Activated CD8-positive, alpha-beta memory T cell treated with anti-CD3 and anti-CD28 coated beads, Interleukin-2, amount 10 ng/mL, durations not matched to agents 7 days and 5 days (primary cell): ENCODE data around the gene NR4A1. TPM values are rescaled to one million over a fixed set of nuclear protein-coding genes. Genes with fewer than 3 reads are reported as not detected.
A peak's percentile ranks its signal among the peaks of the same experiment; 100 is the strongest.

Experiments used
- ATAC-seq: fragments of 150-1000 bp; cut with Tn5 transposase; one replicate; pipeline ENCODE4 v1.10.0; 2021; ENCODE audit warnings: moderate library complexity
- CTCF ChIA-PET: fragments of 350-600 bp; sonication (Branson Sonifier 250); formaldehyde crosslinking; loops from one replicate; lab custom pipeline; 2021; ENCODE audit warnings: antibody characterized with exemption; lab: Charles Lee
- DNase-seq: peaks from one replicate; pipeline ENCODE4 v3.0.0-alpha.2; 2020
- H3K27ac Mint-ChIP-seq: one replicate; pipeline ENCODE4 v1.8.0; 2021; ENCODE audit warnings: mild to moderate bottlenecking, mixed read lengths
- H3K27me3 Mint-ChIP-seq: one replicate; pipeline ENCODE4 v1.8.0; 2021; ENCODE audit warnings: mixed read lengths
- H3K36me3 Mint-ChIP-seq: one replicate; pipeline ENCODE4 v1.8.0; 2021; ENCODE audit warnings: mild to moderate bottlenecking, mixed read lengths
- H3K4me1 Mint-ChIP-seq: one replicate; pipeline ENCODE4 v1.8.0; 2021; ENCODE audit warnings: mixed read lengths
- H3K4me3 Mint-ChIP-seq: one replicate; pipeline ENCODE4 v1.8.0; 2021; ENCODE audit warnings: mild to moderate bottlenecking, moderate library complexity, mixed read lengths
- H3K9me3 Mint-ChIP-seq: one replicate; pipeline ENCODE4 v1.8.0; 2022; ENCODE audit warnings: low read depth, mixed read lengths
- total RNA-seq, 2 experiments: library from RNA; stranded (reverse); gene quantifications; one replicate each; pipeline ENCODE4 v1.2.3, GENCODE V29; 2021

NR4A1 gene
- total RNA-seq, 2 experiments from 2014 or later: 8.4 to 41.8 TPM

DNA sequence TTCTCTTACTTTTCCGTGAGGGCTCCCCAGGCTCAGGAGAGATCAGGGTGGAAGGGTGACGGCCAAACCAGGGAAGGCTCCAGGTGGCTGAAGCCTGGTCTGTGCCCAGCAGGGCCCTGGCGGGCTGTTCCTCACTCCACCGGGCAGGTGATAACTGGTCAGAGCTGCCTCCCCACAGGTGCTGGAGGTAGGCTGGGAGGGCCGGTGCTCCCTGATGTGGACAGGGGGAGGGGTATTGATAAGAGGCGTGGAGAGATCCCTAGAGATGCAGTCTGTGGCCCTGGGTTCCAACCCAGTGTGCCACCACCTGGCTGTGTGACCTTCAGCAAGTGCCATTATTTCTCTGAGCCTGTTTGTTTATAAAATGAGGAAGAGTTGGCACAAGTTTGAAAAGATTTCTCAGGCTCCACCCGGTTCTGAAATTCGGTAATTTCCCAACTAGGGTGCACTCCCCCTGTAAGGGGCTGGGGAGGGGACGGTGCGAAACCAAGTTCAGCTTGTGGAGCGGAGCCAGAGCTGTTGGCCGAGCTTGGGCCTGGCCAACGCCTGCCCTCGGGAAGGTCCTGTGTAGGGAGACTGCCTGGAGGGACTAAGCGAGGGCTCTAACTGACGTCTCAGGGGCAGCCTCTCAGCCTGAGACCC lies 1.0 kb upstream of the NR4A1 start:
- Mint-ChIP-seq H3K9me3 (no peaks in the 10 kb centered on the region), H3K36me3 (peaks cover 2% of the 10 kb centered on the region), H3K4me3 (peak overlapping the region; percentile 79), H3K27me3 (peaks cover 6% of the 10 kb centered on the region), H3K4me1 (peaks cover 46% of the 10 kb centered on the region), H3K27ac (peak overlapping the region; percentile 87)
- CTCF ChIA-PET: interaction anchor here (1.0 to 6.6 kb wide), 9 partner anchors 9 to 71 kb away, joined by 3 to 56 read pairs (median 8); partner anchors contain the start of gene ATG101
- no peak for DNase-seq
- ATAC-seq: no peak

DNA sequence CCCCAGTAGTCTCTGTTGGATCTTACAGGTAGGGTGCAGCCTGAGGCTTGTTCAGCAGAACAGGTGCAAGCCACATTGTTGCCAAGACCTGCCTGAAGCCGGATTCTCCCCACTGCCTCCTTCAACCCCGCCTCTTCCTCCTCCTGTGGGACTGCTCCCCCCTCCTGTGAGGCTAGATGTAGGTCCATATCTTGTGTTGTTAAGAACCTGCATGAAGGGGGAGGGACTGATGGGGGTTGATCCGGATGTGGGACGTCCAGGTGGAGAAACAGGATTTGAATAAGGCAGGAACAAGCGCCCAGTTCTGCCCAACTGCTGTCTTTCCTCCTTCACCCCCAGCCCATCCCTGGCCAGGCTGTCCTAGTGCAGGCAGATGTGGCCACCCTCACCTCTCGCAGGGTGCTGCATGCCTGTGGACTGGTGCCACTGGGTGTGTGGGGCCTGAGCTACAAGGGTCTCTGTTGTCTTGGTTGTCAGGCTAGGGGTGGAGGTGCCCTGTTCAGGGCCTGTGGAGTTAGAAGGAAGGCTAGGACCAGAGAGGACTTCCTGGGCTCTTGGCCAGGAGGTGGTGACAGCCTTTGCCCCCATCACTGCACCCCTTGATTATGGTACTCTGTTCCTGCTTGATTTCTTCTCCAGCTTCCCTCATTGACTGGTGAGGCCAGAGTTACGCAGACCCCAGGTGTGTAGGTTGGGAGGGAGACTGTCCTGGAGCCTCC lies 1.4 kb downstream of the NR4A1 start:
- Mint-ChIP-seq H3K4me1 (peaks cover 34% of the 10 kb centered on the region), H3K4me3 (peak overlapping the region; percentile 79), H3K36me3 (peaks cover 2% of the 10 kb centered on the region), H3K9me3 (no peaks in the 10 kb centered on the region), H3K27ac (no peak overlapping the region), H3K27me3 (peaks cover 6% of the 10 kb centered on the region)
- no peak for ATAC-seq
- DNase-seq: no peak
- CTCF ChIA-PET: interaction anchor here (0.8 to 6.6 kb wide), 4 partner anchors 14 to 27 kb away, joined by 3 to 56 read pairs (median 18); partner anchors contain the start of gene ATG101

DNA sequence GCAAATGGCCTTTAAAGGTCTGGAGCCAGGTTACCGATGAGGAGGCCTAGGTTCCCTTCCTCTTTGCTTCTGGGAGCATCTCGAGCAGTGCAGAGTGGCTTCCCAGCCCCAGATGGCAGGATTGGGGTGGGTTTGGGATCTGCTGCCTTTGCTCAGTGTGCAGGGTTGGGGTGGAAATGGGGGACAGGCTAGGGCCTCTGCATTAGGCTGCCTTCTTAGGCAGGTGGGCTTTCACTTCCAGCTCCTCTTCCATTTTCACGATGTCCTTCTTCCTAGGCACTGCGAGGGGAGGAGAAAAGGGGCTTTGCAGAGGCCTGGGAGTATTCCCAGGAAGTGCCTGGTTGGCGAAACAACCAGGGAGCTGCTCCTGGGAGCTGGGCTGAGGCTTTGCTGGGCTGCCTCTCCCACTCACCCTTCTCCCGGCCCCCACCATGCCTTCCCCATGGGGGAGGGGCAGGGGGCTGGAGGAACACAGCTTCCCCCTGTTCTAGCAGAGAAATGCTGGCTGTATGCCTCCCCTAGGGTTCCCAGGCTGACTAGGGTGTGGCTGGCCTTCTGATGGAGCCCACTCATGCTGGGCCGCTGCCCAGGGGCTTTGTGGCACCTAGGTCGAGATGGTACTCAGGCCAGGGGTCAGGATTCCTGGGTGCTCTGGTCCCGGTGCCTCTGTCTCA lies 2.4 kb downstream of the NR4A1 start:
- CTCF ChIA-PET: interaction anchor here (0.8 to 6.6 kb wide), 2 partner anchors 16 to 28 kb away, joined by 3 to 56 read pairs; partner anchors contain the start of gene ATG101
- no peak for DNase-seq
- H3K36me3 Mint-ChIP-seq: peaks cover 2% of the 10 kb centered on the region
- H3K27me3 Mint-ChIP-seq: peaks cover 6% of the 10 kb centered on the region
- H3K4me1 Mint-ChIP-seq: peaks cover 34% of the 10 kb centered on the region
- no peak overlapping the region for H3K4me3 Mint-ChIP-seq
- no peak overlapping the region for H3K27ac Mint-ChIP-seq
- H3K9me3 Mint-ChIP-seq: no peaks in the 10 kb centered on the region
- no peak for ATAC-seq

DNA sequence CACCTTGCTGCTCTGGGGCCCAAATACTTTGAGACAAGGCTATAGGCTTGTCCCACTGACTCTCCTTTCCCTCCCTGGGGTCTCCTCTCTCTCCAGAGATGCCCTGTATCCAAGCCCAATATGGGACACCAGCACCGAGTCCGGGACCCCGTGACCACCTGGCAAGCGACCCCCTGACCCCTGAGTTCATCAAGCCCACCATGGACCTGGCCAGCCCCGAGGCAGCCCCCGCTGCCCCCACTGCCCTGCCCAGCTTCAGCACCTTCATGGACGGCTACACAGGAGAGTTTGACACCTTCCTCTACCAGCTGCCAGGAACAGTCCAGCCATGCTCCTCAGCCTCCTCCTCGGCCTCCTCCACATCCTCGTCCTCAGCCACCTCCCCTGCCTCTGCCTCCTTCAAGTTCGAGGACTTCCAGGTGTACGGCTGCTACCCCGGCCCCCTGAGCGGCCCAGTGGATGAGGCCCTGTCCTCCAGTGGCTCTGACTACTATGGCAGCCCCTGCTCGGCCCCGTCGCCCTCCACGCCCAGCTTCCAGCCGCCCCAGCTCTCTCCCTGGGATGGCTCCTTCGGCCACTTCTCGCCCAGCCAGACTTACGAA lies 3.1 kb downstream of the NR4A1 start:
- Mint-ChIP-seq H3K4me3 (no peak overlapping the region), H3K9me3 (no peaks in the 10 kb centered on the region), H3K36me3 (no peaks in the 10 kb centered on the region), H3K27me3 (peaks cover 4% of the 10 kb centered on the region), H3K4me1 (peaks cover 32% of the 10 kb centered on the region), H3K27ac (no peak overlapping the region)
- no peak for DNase-seq
- CTCF ChIA-PET: interaction anchor here (1.1 to 6.6 kb wide), 2 partner anchors 10 to 29 kb away, joined by 4 to 56 read pairs; no protein-coding TSS in a partner anchor
- ATAC-seq: no peak

DNA sequence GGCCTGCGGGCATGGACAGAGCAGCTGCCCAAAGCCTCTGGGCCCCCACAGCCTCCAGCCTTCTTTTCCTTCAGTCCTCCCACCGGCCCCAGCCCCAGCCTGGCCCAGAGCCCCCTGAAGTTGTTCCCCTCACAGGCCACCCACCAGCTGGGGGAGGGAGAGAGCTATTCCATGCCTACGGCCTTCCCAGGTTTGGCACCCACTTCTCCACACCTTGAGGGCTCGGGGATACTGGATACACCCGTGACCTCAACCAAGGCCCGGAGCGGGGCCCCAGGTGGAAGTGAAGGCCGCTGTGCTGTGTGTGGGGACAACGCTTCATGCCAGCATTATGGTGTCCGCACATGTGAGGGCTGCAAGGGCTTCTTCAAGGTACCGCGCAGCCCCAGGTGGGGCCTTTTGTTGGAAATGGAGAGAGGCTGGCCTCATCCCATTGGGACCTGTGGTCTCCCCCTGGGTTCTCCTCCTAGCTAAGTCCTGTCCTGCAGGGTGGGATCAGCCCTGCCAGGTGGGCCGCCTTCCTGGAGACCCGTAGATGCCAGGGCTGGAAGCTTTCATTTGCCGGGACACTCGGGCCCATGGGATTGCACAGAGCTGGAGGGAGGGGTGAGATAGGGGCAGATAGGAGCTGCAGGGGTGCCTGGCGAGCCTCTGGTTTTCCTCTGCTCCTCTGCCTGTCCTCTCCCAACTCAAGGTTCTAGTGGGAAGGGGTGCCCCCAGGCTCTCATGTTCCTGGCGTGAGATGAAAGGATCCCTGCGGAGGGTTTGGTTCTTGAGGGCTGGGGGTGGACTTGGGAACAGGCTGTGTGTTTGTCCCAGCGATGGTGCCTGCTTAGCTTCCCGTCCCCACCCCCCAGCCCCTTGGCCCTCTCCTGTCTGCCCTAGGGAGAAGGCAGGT lies 3.8 kb downstream of the NR4A1 start:
- no peak for ATAC-seq
- CTCF ChIA-PET: interaction anchor here (1.1 to 6.6 kb wide), 2 partner anchors 9 to 29 kb away, joined by 4 to 56 read pairs; no protein-coding TSS in a partner anchor
- H3K36me3 Mint-ChIP-seq: no peaks in the 10 kb centered on the region

DNA sequence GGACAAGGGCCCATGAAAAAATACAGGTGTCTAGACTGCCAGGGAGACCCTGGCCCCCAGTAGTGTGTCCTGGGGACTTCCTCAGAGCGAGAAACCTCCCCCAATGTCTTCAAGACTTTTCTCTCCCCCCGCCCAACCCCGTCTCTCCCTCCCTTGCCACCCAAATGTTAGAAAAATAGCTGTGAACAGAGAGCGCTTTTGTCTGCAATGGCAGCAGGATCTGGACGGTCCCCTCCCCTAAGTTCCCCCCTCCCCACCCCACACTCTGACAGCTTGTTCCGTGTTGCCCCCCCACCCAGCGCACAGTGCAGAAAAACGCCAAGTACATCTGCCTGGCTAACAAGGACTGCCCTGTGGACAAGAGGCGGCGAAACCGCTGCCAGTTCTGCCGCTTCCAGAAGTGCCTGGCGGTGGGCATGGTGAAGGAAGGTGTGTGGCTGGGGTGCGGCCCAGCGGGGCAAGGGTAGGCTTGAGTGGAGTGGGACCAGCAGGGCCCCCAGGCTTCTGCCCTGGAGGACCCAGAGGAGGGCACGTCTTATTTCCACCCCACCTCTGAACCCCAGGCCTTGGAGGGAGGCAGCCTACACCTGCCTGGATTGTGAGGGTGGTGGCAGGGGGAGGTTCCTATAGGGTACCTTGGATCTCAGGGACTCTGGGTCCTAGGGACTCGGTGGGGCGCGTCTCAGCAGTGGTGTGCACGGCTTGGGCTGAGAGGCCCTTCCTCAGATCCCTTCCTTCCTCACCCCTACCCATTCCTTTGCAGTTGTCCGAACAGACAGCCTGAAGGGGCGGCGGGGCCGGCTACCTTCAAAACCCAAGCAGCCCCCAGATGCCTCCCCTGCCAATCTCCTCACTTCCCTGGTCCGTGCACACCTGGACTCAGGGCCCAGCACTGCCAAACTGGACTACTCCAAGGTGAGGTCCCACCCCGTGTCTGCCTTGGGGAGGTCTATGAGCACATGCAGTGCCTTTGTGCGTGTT lies 4.8 kb downstream of the NR4A1 start:
- H3K27ac Mint-ChIP-seq: no peak overlapping the region
- H3K36me3 Mint-ChIP-seq: no peaks in the 10 kb centered on the region
- no peaks in the 10 kb centered on the region for H3K27me3 Mint-ChIP-seq
- CTCF ChIA-PET: interaction anchor here (1.1 to 6.6 kb wide), 4 partner anchors 8 to 30 kb away, joined by 4 to 56 read pairs (median 4); no protein-coding TSS in a partner anchor
- ATAC-seq (no peak), DNase-seq (no peak)
- H3K4me3 Mint-ChIP-seq: no peak overlapping the region
- peaks cover 19% of the 10 kb centered on the region for H3K4me1 Mint-ChIP-seq
- no peaks in the 10 kb centered on the region for H3K9me3 Mint-ChIP-seq

More for the DNA sequence above, 3.8 kb downstream of the NR4A1 start:
- Mint-ChIP-seq H3K4me1 (peaks cover 24% of the 10 kb centered on the region), H3K27ac (no peak overlapping the region), H3K4me3 (no peak overlapping the region), H3K9me3 (no peaks in the 10 kb centered on the region), H3K27me3 (no peaks in the 10 kb centered on the region)
- DNase-seq: no peak

DNA sequence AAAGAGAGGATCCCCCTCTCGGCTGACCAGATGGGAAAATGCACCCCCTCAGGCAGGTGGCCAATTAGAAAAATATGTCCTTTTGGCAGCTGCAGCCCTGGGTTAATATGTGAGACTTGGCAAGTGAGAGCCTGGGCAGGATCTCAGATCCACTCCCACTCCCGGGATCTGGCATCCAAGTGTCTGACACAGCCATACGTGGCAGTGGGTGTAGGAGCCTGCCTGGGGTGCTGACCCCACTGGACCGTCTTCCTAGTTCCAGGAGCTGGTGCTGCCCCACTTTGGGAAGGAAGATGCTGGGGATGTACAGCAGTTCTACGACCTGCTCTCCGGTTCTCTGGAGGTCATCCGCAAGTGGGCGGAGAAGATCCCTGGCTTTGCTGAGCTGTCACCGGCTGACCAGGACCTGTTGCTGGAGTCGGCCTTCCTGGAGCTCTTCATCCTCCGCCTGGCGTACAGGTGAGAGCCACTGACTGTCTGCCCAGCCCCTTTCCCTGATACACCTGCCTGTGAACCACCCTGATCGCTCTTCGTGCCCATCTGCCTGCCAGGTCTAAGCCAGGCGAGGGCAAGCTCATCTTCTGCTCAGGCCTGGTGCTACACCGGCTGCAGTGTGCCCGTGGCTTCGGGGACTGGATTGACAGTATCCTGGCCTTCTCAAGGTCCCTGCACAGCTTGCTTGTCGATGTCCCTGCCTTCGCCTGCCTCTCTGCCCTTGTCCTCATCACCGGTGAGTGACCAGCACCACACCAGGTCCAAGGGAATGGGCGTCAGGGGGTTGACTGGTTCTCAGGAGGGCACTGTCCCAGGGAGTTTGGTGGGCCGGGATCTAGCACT lies 5.8 kb downstream of the NR4A1 start:
- ATAC-seq (no peak), DNase-seq (no peak)
- Mint-ChIP-seq H3K27me3 (no peaks in the 10 kb centered on the region), H3K4me1 (peaks cover 12% of the 10 kb centered on the region), H3K36me3 (no peaks in the 10 kb centered on the region), H3K9me3 (no peaks in the 10 kb centered on the region), H3K4me3 (no peak overlapping the region), H3K27ac (no peak overlapping the region)
- CTCF ChIA-PET: interaction anchor here (1.2 to 1.3 kb wide), 2 partner anchors 11 to 31 kb away, joined by 4 to 5 read pairs; no protein-coding TSS in a partner anchor

DNA sequence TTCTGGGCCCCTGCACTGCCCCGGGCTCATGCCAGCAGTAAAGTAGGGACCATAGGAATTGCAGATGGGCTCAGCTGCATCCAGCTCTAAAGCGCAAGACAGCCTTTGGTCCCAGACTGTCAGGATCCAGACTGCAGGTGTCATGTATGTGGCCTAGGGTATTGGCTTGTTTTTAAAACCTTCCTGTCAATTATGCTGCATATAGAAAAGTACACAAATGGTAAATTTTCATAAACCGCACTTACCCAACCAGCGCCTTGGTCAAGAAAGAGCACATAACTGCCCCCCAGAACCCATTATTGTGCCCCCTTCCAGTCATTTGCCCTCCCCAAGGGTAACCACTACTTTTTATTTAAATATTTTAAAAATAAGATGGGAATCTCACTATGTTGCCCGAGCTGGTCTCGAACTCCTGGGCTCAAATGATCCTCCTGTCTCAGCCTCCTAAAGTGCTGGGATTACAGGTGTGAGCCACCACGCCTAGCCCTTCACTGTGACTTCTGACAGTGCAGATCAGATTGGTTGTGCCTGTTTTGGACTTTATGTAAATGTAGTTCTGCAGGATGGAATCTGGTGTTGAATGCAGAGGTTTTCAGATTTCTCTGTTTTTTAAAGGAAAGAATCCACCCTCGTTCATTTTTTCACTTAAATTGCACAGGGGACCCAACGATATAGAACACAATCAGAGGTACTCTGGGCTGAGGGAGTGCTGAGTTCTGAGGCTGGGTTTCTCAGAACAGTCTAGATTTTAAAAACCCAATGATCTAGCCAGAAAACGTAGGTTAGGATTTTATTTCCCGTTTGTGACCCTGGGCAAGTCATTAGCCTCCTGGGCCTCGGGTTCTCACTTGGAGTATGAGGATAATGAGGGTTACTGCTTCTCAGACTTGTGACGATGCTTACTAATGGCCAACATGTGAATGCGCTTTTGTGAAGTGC lies 6.7 kb downstream of the NR4A1 start:
- Mint-ChIP-seq H3K4me3 (no peak overlapping the region), H3K36me3 (no peaks in the 10 kb centered on the region), H3K27me3 (no peaks in the 10 kb centered on the region), H3K4me1 (peaks cover 3% of the 10 kb centered on the region), H3K27ac (no peak overlapping the region), H3K9me3 (no peaks in the 10 kb centered on the region)
- ATAC-seq (no peak), DNase-seq (no peak)
- CTCF ChIA-PET: interaction anchor here (1.1 to 16.2 kb wide), 4 partner anchors 10 to 32 kb away, joined by 4 to 404 read pairs (median 5); no protein-coding TSS in a partner anchor

DNA sequence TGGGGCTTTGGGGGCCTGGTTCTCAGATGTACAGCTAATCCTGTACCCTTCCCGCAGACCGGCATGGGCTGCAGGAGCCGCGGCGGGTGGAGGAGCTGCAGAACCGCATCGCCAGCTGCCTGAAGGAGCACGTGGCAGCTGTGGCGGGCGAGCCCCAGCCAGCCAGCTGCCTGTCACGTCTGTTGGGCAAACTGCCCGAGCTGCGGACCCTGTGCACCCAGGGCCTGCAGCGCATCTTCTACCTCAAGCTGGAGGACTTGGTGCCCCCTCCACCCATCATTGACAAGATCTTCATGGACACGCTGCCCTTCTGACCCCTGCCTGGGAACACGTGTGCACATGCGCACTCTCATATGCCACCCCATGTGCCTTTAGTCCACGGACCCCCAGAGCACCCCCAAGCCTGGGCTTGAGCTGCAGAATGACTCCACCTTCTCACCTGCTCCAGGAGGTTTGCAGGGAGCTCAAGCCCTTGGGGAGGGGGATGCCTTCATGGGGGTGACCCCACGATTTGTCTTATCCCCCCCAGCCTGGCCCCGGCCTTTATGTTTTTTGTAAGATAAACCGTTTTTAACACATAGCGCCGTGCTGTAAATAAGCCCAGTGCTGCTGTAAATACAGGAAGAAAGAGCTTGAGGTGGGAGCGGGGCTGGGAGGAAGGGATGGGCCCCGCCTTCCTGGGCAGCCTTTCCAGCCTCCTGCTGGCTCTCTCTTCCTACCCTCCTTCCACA lies 7.6 kb downstream of the NR4A1 start:
- CTCF ChIA-PET: interaction anchor here (1.1 to 16.2 kb wide), 2 partner anchors 9 to 31 kb away, joined by 5 to 404 read pairs; no protein-coding TSS in a partner anchor
- DNase-seq: no peak
- H3K36me3 Mint-ChIP-seq: no peaks in the 10 kb centered on the region
- no peak overlapping the region for H3K4me3 Mint-ChIP-seq
- H3K27me3 Mint-ChIP-seq: no peaks in the 10 kb centered on the region
- H3K4me1 Mint-ChIP-seq: no peaks in the 10 kb centered on the region
- ATAC-seq: no peak
- H3K9me3 Mint-ChIP-seq: no peaks in the 10 kb centered on the region
- H3K27ac Mint-ChIP-seq: no peak overlapping the region
